Measurements from ENCODE around the gene ACMSD. TPM values are rescaled to one million over a fixed set of nuclear protein-coding genes. Genes with fewer than 3 reads are reported as not detected.

Gene ACMSD
- polyA plus RNA-seq, 1 donor from 2014 or later, result not detected

- H3K9ac ChIP-seq (ENCODE audit: low read length), result no peak overlapping the region
- no peak overlapping the region for H3K4me3 ChIP-seq (ENCODE audit: low read length)
- no peak overlapping the region for H3K27ac ChIP-seq (ENCODE audit: low read length)
- H4K20me1 ChIP-seq (ENCODE audit: insufficient read depth), result no peaks in the 10 kb centered on the region
- no peak for TF ChIP-seq RAD21 (conservative IDR thresholded peaks at IDR 0.05)
- no peak for TF ChIP-seq MXI1 (conservative IDR thresholded peaks at IDR 0.05; ENCODE audit: poor library complexity, severe bottlenecking)
- no peak for TF ChIP-seq POLR2AphosphoS5 (IDR thresholded peaks at IDR 0.05)
- no peak for TF ChIP-seq REST (IDR thresholded peaks at IDR 0.05; ENCODE audit: borderline replicate concordance)
- no peak for TF ChIP-seq CTCF (IDR thresholded peaks at IDR 0.05; ENCODE audit: poor library complexity, severe bottlenecking)
- no peak for TF ChIP-seq EP300 (conservative IDR thresholded peaks at IDR 0.05; ENCODE audit: poor library complexity, severe bottlenecking)
- no peak for TF ChIP-seq TAF1 (IDR thresholded peaks at IDR 0.05; ENCODE audit: low read depth)
- TF ChIP-seq SMC3 (conservative IDR thresholded peaks at IDR 0.05; ENCODE audit: poor library complexity), result no peak
- TF ChIP-seq EZH2 (IDR thresholded peaks at IDR 0.05; ENCODE audit: borderline replicate concordance, insufficient read depth, low read length, poor library complexity, severe bottlenecking), result no peak
- H3K9me2 ChIP-seq (ENCODE audit: insufficient read depth, low read length), result no peaks in the 10 kb centered on the region
- no peaks in the 10 kb centered on the region for H3K79me2 ChIP-seq (replicated peaks; ENCODE audit: insufficient read depth, low read length)
- no peaks in the 10 kb centered on the region for H3K9me3 ChIP-seq (ENCODE audit: low read length)
- H3K27me3 ChIP-seq (ENCODE audit: insufficient read depth, low read depth, low read length), result no peaks in the 10 kb centered on the region
- H3F3A ChIP-seq (ENCODE audit: insufficient read depth, low read length, poor library complexity, severe bottlenecking), result no peaks in the 10 kb centered on the region
- H3K36me3 ChIP-seq (ENCODE audit: insufficient read depth, low read length), result no peaks in the 10 kb centered on the region
- H2AFZ ChIP-seq (ENCODE audit: low read depth, low read length), result no peak overlapping the region
- no peak overlapping the region for H3K4me2 ChIP-seq (ENCODE audit: low read length)
These were observed 42.7 kb upstream of the ACMSD start for GRCh38 chr2:134795765-134796164.

- TF ChIP-seq TAF1 (IDR thresholded peaks at IDR 0.05; ENCODE audit: low read depth) (no peak), CTCF (IDR thresholded peaks at IDR 0.05; ENCODE audit: poor library complexity, severe bottlenecking) (no peak), MXI1 (conservative IDR thresholded peaks at IDR 0.05; ENCODE audit: poor library complexity, severe bottlenecking) (no peak), EP300 (conservative IDR thresholded peaks at IDR 0.05; ENCODE audit: poor library complexity, severe bottlenecking) (no peak), EZH2 (IDR thresholded peaks at IDR 0.05; ENCODE audit: borderline replicate concordance, insufficient read depth, low read length, poor library complexity, severe bottlenecking) (no peak), REST (IDR thresholded peaks at IDR 0.05; ENCODE audit: borderline replicate concordance) (no peak), SMC3 (conservative IDR thresholded peaks at IDR 0.05; ENCODE audit: poor library complexity) (no peak), POLR2AphosphoS5 (IDR thresholded peaks at IDR 0.05) (no peak), RAD21 (conservative IDR thresholded peaks at IDR 0.05) (no peak)
- Histone ChIP-seq H4K20me1 (ENCODE audit: insufficient read depth) (no peaks in the 10 kb centered on the region), H3K36me3 (ENCODE audit: insufficient read depth, low read length) (no peaks in the 10 kb centered on the region), H3K4me2 (ENCODE audit: low read length) (no peak overlapping the region), H3K9me3 (ENCODE audit: low read length) (no peaks in the 10 kb centered on the region), H3F3A (ENCODE audit: insufficient read depth, low read length, poor library complexity, severe bottlenecking) (no peaks in the 10 kb centered on the region), H3K27ac (ENCODE audit: low read length) (no peak overlapping the region), H3K9ac (ENCODE audit: low read length) (no peak overlapping the region), H3K79me2 (replicated peaks; ENCODE audit: insufficient read depth, low read length) (no peaks in the 10 kb centered on the region), H2AFZ (ENCODE audit: low read depth, low read length) (no peak overlapping the region), H3K27me3 (ENCODE audit: insufficient read depth, low read depth, low read length) (no peaks in the 10 kb centered on the region), H3K4me3 (ENCODE audit: low read length) (no peak overlapping the region), H3K9me2 (ENCODE audit: insufficient read depth, low read length) (no peaks in the 10 kb centered on the region)
These were observed 42.0 kb upstream of the ACMSD start for GRCh38 chr2:134796373-134796772.

Measured in neural cell (in vitro differentiated cells).